K562 (cell line): ENCODE results near the gene ATF4. TPM values are rescaled to one million over a fixed set of nuclear protein-coding genes. Genes with fewer than 3 reads are reported as not detected.

Source experiments
- CBFB ChIP-seq: sonication (generic); formaldehyde crosslinking; IDR thresholded peaks from 2 replicates; pipeline ENCODE4 v1.4.0; 2020; ENCODE audit warnings: mild to moderate bottlenecking, missing genetic modification reagents
- CHD1 ChIP-seq: fragments of 200-600 bp; sonication (generic); IDR thresholded peaks from one replicate; pipeline ENCODE4 v1.6.1; 2012; ENCODE audit warnings: mild to moderate bottlenecking, moderate library complexity, low read length, inconsistent platforms
- CREB3L1 ChIP-seq: fragments of 450-650 bp; IDR thresholded peaks from 2 replicates; pipeline ENCODE4 v1.6.1; 2014; ENCODE audit warnings: low read depth, mild to moderate bottlenecking, moderate library complexity, borderline replicate concordance
- FOSL1 ChIP-seq: fragments of 200-800 bp; sonication (Bioruptor generic); conservative IDR thresholded peaks from 2 replicates; pipeline ENCODE4 v1.6.1; 2016; ENCODE audit warnings: missing genetic modification characterization, missing compliant biosample characterization
- HDGF ChIP-seq: fragments of 450-650 bp; IDR thresholded peaks from 2 replicates; pipeline ENCODE4 v1.6.1; 2016
- HLTF ChIP-seq: fragments of 450-650 bp; IDR thresholded peaks from 2 replicates; pipeline ENCODE4 v1.6.1; 2016
- MBD2 ChIP-seq: sonication (generic); IDR thresholded peaks from 2 replicates; pipeline ENCODE4 v1.6.1; 2016; ENCODE audit warnings: low read depth, borderline replicate concordance
- MEF2A ChIP-seq: IDR thresholded peaks from 2 replicates; pipeline ENCODE4 v1.6.1; 2011; ENCODE audit warnings: low read depth, mild to moderate bottlenecking, low read length, moderate library complexity; ENCODE audit not compliant: control insufficient read depth
- MIER1 ChIP-seq: fragments of 450-650 bp; IDR thresholded peaks from 2 replicates; pipeline ENCODE4 v1.6.1; 2016; ENCODE audit warnings: antibody characterized with exemption, mild to moderate bottlenecking, low read depth
- NR1H2 ChIP-seq: sonication (generic); formaldehyde crosslinking; IDR thresholded peaks from 2 replicates; pipeline ENCODE4 v1.4.0; 2020; ENCODE audit warnings: mild to moderate bottlenecking, missing genetic modification reagents
- PRMT5 ChIP-seq: sonication (generic); formaldehyde crosslinking; IDR thresholded peaks from 2 replicates; pipeline ENCODE4 v1.5.0; 2020; ENCODE audit warnings: missing genetic modification reagents
- SMAD3 ChIP-seq: fragments of 450-650 bp; formaldehyde crosslinking; conservative IDR thresholded peaks from 2 replicates; pipeline ENCODE4 v1.4.0; 2020; ENCODE audit warnings: mild to moderate bottlenecking
- SP1 ChIP-seq: sonication (generic); formaldehyde crosslinking; IDR thresholded peaks from 2 replicates; pipeline ENCODE4 v1.8.1; 2022; ENCODE audit warnings: mild to moderate bottlenecking, missing genetic modification reagents
- SUPT5H ChIP-seq: fragments of 450-650 bp; IDR thresholded peaks from 2 replicates; pipeline ENCODE4 v1.6.1; 2016
- TAL1 ChIP-seq: fragments of 450-650 bp; IDR thresholded peaks from 2 replicates; pipeline ENCODE4 v1.6.1; 2016; ENCODE audit warnings: mild to moderate bottlenecking
- U2AF1 ChIP-seq: fragments of 200-400 bp; formaldehyde crosslinking; optimal IDR thresholded peaks from 2 replicates; pipeline ENCODE3; 2017; ENCODE audit warnings: mild to moderate bottlenecking, low read depth, low read length, moderate library complexity
- ZC3H8 ChIP-seq: fragments of 450-650 bp; IDR thresholded peaks from 2 replicates; pipeline ENCODE4 v1.6.1; 2017
- polyA plus RNA-seq, 8 experiments: library from polyadenylated mRNA; depleted of rRNA in 4 of 8; stranded (reverse) in 5 of 8; unstranded in 3 of 8; fragments of >200 nt; fragmentation: Nextera tagmentation in 2 of 8; fragmentation: Illumina TruSeq in 1 of 8; extraction: Ambion mirVana in 2 of 8; extraction: Trizol in 1 of 8; gene quantifications; 2 replicates each; pipeline versions ENCODE4 v1.2.1 to v1.2.3, GENCODE V29; 2011 to 2014; ENCODE audit warnings: inconsistent platforms in 1 of 8, missing spikeins in 1 of 8
- total RNA-seq, 7 experiments: library from RNA; depleted of rRNA in 6 of 7; stranded (reverse); fragments of >200 nt in 6 of 7; fragmentation: Illumina TruSeq in 2 of 7; extraction: Trizol in 2 of 7; gene quantifications; 2 replicates each; pipeline versions ENCODE4 v1.2.1 to v1.2.3, GENCODE V29; 2011 to 2021; ENCODE audit warnings: low replicate concordance in 1 of 7
- TF ChIP-seq, protein P1 (sequence below): fragments of 450-650 bp; IDR thresholded peaks from 2 replicates; pipeline ENCODE4 v1.7.1; 2018; ENCODE audit warnings: mild to moderate bottlenecking, low read depth; ENCODE audit not compliant: partially characterized antibody

ATF4 gene
- total and polyA plus RNA-seq, 9 of the 15 experiments (the other 6 are each of a cell fraction or from before 2014, with no cell fraction given) = 93.1 to 723 (median 355) TPM

DNA sequence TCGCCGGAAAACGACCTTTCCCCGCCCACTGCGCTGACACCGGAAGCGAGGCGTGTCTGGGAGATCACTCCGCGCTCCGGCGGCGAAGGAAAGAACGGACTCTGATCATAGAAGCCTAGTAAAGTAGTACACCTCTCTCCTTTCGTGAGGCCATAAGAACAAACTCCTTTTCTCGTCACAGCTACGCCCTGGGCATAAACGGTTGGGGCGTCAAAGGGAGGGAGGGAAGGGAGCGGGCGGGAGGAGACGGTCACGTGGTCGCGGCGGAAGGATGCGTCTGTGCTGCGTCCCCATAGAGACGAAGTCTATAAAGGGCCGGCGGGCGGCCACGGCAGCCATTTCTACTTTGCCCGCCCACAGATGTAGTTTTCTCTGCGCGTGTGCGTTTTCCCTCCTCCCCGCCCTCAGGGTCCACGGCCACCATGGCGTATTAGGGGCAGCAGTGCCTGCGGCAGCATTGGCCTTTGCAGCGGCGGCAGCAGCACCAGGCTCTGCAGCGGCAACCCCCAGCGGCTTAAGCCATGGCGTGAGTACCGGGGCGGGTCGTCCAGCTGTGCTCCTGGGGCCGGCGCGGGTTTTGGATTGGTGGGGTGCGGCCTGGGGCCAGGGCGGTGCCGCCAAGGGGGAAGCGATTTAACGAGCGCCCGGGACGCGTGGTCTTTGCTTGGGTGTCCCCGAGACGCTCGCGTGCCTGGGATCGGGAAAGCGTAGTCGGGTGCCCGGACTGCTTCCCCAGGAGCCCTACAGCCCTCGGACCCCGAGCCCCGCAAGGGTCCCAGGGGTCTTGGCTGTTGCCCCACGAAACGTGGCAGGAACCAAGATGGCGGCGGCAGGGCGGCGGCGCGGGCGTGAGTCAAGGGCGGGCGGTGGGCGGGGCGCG lies at the start of gene ATF4 (continued):
- TF ChIP-seq CBFB (0 out of 2 replicates have a peak, but pooled peaks have one; percentile 57), SMAD3 (CRISPR knock-in tag) (0 out of 2 replicates have a peak, but pooled peaks have one; percentile 1), HDGF (no peak), CREB3L1 (peak; percentile 92; the same call in 1 of the 2 replicates), MEF2A (no peak), U2AF1 (peak; percentile 97), SP1 (peak; percentile 87; the same call in 1 of the 2 replicates), MBD2 (peak; percentile 57), TAL1 (0 out of 2 replicates have a peak, but pooled peaks have one; percentile 19), FOSL1 (peak; percentile 55; the same call in 1 of the 2 replicates), HLTF (0 out of 2 replicates have a peak, but pooled peaks have one; percentile 33), MIER1 (no peak), CHD1 (peak; percentile 100), PRMT5 (peak; percentile 64; the same call in 1 of the 2 replicates), NR1H2 (CRISPR knock-in tag) (peak; percentile 83; the same call in 1 of the 2 replicates), SUPT5H (peak; percentile 99), ZC3H8 (0 out of 2 replicates have a peak, but pooled peaks have one; percentile 36)
- TF ChIP-seq, protein P1, sequence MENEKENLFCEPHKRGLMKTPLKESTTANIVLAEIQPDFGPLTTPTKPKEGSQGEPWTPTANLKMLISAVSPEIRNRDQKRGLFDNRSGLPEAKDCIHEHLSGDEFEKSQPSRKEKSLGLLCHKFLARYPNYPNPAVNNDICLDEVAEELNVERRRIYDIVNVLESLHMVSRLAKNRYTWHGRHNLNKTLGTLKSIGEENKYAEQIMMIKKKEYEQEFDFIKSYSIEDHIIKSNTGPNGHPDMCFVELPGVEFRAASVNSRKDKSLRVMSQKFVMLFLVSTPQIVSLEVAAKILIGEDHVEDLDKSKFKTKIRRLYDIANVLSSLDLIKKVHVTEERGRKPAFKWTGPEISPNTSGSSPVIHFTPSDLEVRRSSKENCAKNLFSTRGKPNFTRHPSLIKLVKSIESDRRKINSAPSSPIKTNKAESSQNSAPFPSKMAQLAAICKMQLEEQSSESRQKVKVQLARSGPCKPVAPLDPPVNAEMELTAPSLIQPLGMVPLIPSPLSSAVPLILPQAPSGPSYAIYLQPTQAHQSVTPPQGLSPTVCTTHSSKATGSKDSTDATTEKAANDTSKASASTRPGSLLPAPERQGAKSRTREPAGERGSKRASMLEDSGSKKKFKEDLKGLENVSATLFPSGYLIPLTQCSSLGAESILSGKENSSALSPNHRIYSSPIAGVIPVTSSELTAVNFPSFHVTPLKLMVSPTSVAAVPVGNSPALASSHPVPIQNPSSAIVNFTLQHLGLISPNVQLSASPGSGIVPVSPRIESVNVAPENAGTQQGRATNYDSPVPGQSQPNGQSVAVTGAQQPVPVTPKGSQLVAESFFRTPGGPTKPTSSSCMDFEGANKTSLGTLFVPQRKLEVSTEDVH = peak; percentile 84
